Neural cell (in vitro differentiated cells): Measurements from ENCODE around the gene CBX2. TPM values are rescaled to one million over a fixed set of nuclear protein-coding genes. Genes with fewer than 3 reads are reported as not detected.

Source experiments
- H2AFZ ChIP-seq: fragments of 200-600, 300-800 bp; sonication (generic), shearing (Covaris generic); 2 replicates; pipeline ENCODE4 v1.6.0; 2014; ENCODE audit warnings: low read depth, mild to moderate bottlenecking, antibody characterized with exemption, low read length, moderate library complexity
- H3F3A ChIP-seq: fragments of 200-600 bp; shearing (Covaris generic); 2 replicates; pipeline ENCODE4 v1.6.1; 2016; ENCODE audit warnings: mild to moderate bottlenecking, moderate library complexity, mixed read lengths, antibody characterized with exemption, low read length; ENCODE audit not compliant: insufficient read depth, poor library complexity, severe bottlenecking
- H3K27ac ChIP-seq: fragments of 200-600, 300-800 bp; sonication (generic), shearing (Covaris generic); 2 replicates; pipeline ENCODE4 v1.5.1; 2014; ENCODE audit warnings: mild to moderate bottlenecking, low read length, moderate library complexity
- H3K27me3 ChIP-seq: fragments of 300-800, 200-600 bp; sonication (generic), shearing (Covaris generic); 2 replicates; pipeline ENCODE4 v1.6.0; 2014; ENCODE audit warnings: mild to moderate bottlenecking, low read depth, low read length, moderate library complexity; ENCODE audit not compliant: insufficient read depth
- H3K36me3 ChIP-seq: fragments of 300-800, 200-600 bp; sonication (generic), shearing (Covaris generic); 2 replicates; pipeline ENCODE4 v1.5.1; 2014; ENCODE audit warnings: mild to moderate bottlenecking, antibody characterized with exemption, low read length, moderate library complexity; ENCODE audit not compliant: insufficient read depth
- H3K4me2 ChIP-seq: fragments of 300-800, 200-600 bp; sonication (generic), shearing (Covaris generic); 2 replicates; pipeline ENCODE4 v1.6.0; 2014; ENCODE audit warnings: mild to moderate bottlenecking, low read length
- H3K4me3 ChIP-seq: fragments of 300-800, 200-600 bp; sonication (generic), shearing (Covaris generic); 2 replicates; pipeline ENCODE4 v1.5.1; 2014; ENCODE audit warnings: mild to moderate bottlenecking, low read length, moderate library complexity
- H3K79me2 ChIP-seq: fragments of 200-600 bp; shearing (Covaris generic); replicated peaks from 2 replicates; pipeline ENCODE4 v1.6.0; 2014; ENCODE audit warnings: mild to moderate bottlenecking, low read length, moderate library complexity; ENCODE audit not compliant: insufficient read depth
- H3K9ac ChIP-seq: fragments of 300-800, 200-600 bp; sonication (generic), shearing (Covaris generic); 2 replicates; pipeline ENCODE4 v1.6.1; 2016; ENCODE audit warnings: mild to moderate bottlenecking, low read length, mixed read lengths
- H3K9me2 ChIP-seq: fragments of 200-600 bp; shearing (Covaris generic); 2 replicates; pipeline ENCODE4 v1.6.1; 2016; ENCODE audit warnings: mild to moderate bottlenecking, low read length, mixed read lengths; ENCODE audit not compliant: insufficient read depth
- H3K9me3 ChIP-seq: fragments of 200-600, 300-800 bp; sonication (generic), shearing (Covaris generic); 2 replicates; pipeline ENCODE4 v1.6.1; 2016; ENCODE audit warnings: mild to moderate bottlenecking, mixed run types, low read length, moderate library complexity, mixed read lengths
- H4K20me1 ChIP-seq: fragments of 200-600 bp; shearing (Covaris generic); 2 replicates; pipeline ENCODE4 v1.6.1; 2016; ENCODE audit warnings: mild to moderate bottlenecking, mixed run types; ENCODE audit not compliant: insufficient read depth
- CTCF ChIP-seq: fragments of 450-650 bp; IDR thresholded peaks from 2 replicates; pipeline ENCODE4 v1.5.1; 2014; ENCODE audit warnings: antibody characterized with exemption, mild to moderate bottlenecking, moderate library complexity; ENCODE audit not compliant: poor library complexity, severe bottlenecking
- EP300 ChIP-seq: fragments of 450-650 bp; conservative IDR thresholded peaks from 2 replicates; pipeline ENCODE4 v1.6.1; 2014; ENCODE audit warnings: antibody characterized with exemption, mild to moderate bottlenecking, moderate library complexity; ENCODE audit not compliant: poor library complexity, severe bottlenecking
- EZH2 ChIP-seq: fragments of 200-600, 300-800 bp; shearing (Covaris generic), sonication (generic); IDR thresholded peaks from 2 replicates; pipeline ENCODE4 v1.6.1; 2014; ENCODE audit warnings: antibody characterized with exemption, low read length, borderline replicate concordance, mild to moderate bottlenecking; ENCODE audit not compliant: insufficient read depth, poor library complexity, severe bottlenecking
- POLR2AphosphoS5 ChIP-seq: IDR thresholded peaks from 2 replicates; pipeline ENCODE4 v1.6.1; 2012
- RAD21 ChIP-seq: fragments of 450-650 bp; conservative IDR thresholded peaks from 2 replicates; pipeline ENCODE4 v1.6.1; 2014; ENCODE audit warnings: antibody characterized with exemption, mild to moderate bottlenecking, moderate library complexity
- REST ChIP-seq: IDR thresholded peaks from 2 replicates; pipeline ENCODE4 v1.6.1; 2012; ENCODE audit warnings: borderline replicate concordance
- SMC3 ChIP-seq: fragments of 450-650 bp; conservative IDR thresholded peaks from 2 replicates; pipeline ENCODE4 v1.6.1; 2014; ENCODE audit warnings: antibody characterized with exemption, mild to moderate bottlenecking, moderate library complexity; ENCODE audit not compliant: poor library complexity
- TAF1 ChIP-seq: IDR thresholded peaks from 2 replicates; pipeline ENCODE4 v1.6.1; 2012; ENCODE audit warnings: low read depth
- polyA plus RNA-seq: library from polyadenylated mRNA; depleted of rRNA; stranded (reverse); fragments of >200 nt; gene quantifications from 2 replicates; pipeline ENCODE4 v1.2.3, GENCODE V29; 2014

CBX2 gene
- polyA plus RNA-seq, 1 donor from 2014 or later, result 16.9 TPM

- peaks cover 56% of the 10 kb centered on the region for H3K27me3 ChIP-seq
These were observed 12.2 kb downstream of the CBX2 start for GRCh38 chr17:79789943-79790804.

More at GRCh38 chr17:79789943-79790804, 12.2 kb downstream of the CBX2 start:
- peaks cover 9% of the 10 kb centered on the region for H3F3A ChIP-seq
- no peak overlapping the region for H3K4me2 ChIP-seq
- no peak overlapping the region for H3K27ac ChIP-seq
- H3K9me2 ChIP-seq, result no peaks in the 10 kb centered on the region
- no peak overlapping the region for H3K9ac ChIP-seq
- H3K79me2 ChIP-seq, result peaks cover 21% of the 10 kb centered on the region
- no peak overlapping the region for H2AFZ ChIP-seq
- no peaks in the 10 kb centered on the region for H3K36me3 ChIP-seq
- TF ChIP-seq TAF1 (no peak), CTCF (peak; percentile 46), POLR2AphosphoS5 (no peak), EP300 (no peak), RAD21 (peak; percentile 25), REST (no peak), EZH2 (peak; percentile 42), SMC3 (no peak)
- H3K4me3 ChIP-seq, result peak overlapping the region; percentile 35
- peaks cover 26% of the 10 kb centered on the region for H4K20me1 ChIP-seq
- H3K9me3 ChIP-seq, result no peaks in the 10 kb centered on the region
